HG02678 (cell line): ENCODE results near the gene MFRP.

Source experiments
- ATAC-seq: cut with Tn5 transposase; IDR thresholded peaks from one replicate; pipeline ENCODE4 v1.9.1; 2021; ENCODE audit warnings: mild to moderate bottlenecking, moderate library complexity; ENCODE audit not compliant: unreplicated experiment

The MFRP gene

DNA sequence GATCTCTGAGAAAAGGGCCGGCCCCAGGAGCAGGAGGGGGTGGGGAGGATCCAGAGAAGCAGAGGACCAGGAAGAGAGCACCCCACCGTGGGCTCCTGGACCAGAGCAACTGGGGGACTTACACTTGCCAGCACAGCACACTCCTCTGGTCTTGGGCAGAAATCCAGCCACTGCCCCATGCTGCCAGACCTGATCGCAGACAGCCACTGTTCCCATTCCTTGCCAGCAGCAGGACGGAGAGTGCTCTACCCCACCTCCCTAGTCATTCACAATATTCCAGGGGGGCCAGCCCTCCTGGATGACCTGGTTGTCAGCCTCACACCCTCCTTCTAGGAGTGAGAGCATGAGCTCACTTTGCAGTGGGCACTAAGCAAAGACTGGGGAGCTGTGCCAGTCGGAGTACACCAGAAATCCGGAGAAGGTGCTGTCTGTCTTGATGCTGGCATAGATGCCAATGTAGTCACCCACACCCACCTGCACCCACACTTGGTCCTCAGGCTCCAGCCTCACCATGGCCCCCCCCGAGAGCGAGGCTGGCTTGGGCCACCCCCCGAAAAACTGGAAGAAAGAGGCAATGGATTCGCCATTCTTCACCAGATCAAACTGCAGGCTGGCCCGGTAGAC is 7.4 kb downstream of the MFRP start:
- no peak for ATAC-seq

DNA sequence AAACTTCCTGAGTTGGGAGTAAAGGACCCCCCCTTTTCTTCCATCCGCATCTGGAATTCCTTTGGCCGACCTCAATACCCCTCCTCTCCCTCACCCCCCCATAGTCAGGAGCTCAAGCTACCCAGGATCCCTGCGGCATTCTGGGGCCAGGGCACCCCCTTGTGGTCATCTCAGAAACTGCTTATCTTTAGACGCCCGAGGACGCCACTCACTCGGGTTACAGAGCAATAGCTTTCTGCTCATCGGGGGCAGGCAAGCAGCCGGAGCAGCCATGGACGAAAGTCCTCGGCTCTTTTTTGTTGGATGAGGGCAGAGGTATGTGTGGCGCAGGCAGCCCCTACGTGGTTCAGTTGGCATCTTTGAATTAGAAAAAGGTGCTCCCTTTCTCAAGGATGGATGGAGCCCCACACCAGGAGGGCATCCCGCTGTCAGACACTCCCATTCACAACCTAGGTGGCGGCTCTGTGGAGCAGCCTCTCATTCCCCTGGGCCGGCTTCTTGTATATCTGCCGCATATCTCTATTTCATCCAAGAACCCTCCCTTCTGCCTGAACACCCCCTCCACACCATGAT is 8.1 kb downstream of the MFRP start:
- ATAC-seq = no peak

- ATAC-seq = no peak
These were observed 8.8 kb downstream of the MFRP start for GRCh38 chr11:119337581-119338317.

GRCh38 chr11:119336744-119337469 is 9.6 kb downstream of the MFRP start:
- no peak for ATAC-seq

GRCh38 chr11:119335655-119336543 is 10.6 kb downstream of the MFRP start:
- no peak for ATAC-seq

- no peak for ATAC-seq
These were observed 11.3 kb downstream of the MFRP start for GRCh38 chr11:119335091-119335654.

DNA sequence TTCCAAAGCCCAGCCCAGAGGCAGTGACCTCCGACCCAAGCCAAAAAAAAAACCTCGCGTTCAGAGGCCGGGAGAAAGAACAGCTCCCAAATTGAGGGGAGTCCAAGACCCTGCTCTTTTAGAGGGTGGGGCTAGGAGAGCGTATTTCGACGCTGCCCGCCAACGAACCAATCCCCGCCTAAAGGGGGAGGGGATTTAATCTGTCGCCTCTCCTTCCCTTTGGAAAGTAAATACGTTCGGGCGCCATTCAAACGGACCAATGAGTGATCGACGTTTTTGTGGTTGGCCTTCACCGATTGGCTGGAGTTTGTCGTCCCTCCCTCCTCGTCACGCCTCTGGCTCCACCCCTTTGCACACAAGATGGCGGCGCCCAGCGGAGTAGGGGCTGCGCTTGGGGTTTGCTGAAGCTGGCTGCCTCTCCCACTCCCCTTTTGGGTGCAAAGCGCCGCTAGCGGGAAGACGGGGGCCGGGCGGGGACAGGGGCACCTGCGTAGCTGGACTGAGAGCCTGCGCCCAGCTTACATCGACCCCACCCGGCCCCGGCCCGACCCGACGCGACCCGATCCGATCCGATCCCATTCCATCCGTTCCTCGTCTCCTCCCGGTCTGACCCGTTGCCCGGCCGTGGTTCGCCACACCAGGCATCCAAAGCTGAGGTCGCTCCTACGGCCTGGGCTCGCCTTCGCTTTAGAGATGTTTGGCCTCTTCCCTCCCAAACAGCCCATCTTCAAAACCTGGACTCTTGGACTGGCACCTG is 12.2 kb downstream of the MFRP start, which contains the start of gene RNF26:
Gene RNF26, plus strand, starts transcription at position 354 of the 757 bp plus-strand sequence. CDS start 596 bp downstream, outside the sequence.
- peak; percentile 94 for ATAC-seq

DNA sequence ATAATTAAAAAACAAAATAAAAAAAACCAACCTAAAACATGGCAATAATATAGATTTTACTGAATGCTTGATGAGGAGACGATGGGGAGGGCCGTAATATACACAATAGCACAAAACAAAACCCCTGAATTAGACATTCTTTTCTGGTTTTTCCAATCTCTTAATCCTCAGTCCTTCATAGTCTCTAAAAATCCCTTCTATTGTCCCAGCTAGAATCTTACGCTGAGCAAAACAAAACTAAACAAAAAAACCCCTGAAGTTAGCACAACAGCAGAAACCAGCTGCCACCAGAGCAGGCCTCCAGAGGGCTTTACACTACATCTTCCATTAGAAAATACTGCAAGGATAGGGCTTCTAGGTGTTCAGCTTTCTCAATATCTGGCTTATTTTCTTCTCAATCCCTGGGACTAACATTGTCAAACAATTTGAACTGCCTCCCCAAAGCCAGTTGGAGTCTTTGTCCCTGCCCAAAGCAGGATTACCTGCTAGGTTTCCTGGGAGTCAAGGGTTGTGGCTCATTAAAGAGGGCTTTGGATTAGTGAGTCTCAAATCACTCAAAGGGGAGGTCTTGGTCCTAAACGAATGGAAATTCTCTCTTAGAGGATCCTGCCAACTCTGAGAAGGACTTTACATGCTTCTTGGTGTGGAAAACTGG is 14.3 kb downstream of the MFRP start:
- no peak for ATAC-seq

DNA sequence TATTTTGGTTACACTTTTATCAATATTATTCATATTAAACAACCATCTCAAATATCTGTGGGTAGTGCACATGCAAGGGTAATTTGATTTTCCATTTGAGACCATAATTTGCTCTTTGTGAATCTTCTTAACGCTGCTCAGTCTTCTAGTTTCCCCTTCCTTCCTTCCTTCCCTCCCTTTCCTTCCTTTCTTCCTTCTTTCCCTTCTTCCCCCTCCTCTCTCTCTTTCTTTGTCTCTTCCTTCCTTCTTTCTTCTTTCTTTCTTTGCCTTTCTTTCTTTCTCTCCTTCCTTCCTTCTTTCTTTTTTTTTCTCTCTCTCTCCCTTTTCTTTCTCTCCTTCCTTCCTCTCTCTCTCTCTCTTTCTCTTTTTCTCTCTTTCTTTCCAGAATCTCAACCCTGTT is 16.3 kb downstream of the MFRP start:
- ATAC-seq = no peak

DNA sequence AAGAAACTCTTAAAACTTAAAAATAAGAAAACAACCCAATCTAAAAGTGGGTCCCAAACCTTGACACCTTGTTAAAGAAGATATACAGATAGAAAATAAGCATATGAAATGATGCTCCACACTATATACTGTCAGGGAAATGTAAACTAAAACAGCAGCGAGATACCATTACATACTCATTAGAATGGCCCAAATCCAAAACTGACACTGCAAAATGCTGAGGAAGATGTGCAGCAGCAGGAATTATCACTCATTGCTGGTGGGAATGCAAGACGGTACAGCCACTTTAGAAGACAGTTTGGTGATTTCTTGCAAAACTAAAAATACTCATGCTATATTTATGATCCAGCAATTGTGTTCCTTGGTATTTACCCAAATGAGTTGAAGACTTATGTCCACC is 17.2 kb downstream of the MFRP start:
- no peak for ATAC-seq

GRCh38 chr11:119324189-119324588 is 22.3 kb downstream of the MFRP start:
- ATAC-seq = no peak

DNA sequence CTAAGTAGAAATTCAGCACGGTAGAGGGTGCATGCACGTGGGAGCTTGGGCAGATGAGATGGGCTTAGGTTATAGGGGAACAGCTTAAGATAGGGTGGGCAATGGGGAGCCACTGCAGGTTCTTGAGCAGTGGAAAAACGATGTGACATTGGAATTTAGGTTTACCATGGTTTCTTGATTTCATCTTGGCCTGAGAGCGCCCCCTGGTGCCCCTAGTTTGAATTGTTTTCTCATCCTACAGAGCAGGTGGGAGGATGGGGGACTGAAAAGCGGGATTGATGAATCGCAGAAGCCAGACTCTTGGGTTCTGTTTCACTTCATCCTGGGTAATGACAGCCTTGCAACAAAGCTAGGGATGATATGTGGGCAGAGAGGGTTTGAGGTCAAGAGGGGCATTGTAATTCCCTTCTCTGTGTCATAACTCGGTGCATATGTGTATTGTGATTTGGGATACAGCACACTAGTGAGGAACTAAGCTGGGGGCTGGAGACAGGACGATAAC is 22.9 kb downstream of the MFRP start:
- ATAC-seq = no peak

DNA sequence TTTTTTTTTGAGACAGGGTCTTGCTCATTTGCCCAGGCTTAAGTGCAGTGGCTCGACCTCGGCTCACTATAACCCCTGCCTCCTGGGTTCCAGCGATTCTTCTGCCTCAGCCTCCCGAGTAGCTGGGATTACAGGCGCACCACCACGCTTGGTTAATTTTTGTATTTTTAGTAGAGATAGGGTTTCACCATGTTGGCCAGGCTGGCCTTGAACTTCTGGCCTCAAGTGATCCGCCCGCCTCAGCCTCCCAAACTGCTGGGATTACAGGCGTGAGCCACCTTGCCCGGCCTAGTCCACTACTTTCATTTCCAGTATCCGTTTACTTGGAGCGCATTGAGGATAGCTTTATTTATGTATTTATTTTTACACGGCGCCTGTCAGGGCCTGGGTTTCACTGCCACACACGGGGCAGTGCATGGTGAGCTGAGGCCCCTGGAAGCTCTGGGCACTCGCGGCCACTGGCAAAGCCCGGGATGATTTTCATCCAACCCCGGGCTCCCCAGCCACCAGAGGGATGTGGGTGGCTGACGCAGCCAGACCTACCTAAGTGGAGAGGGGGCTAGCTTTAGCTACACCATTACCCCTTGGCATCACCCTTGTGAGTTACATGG is 23.5 kb downstream of the MFRP start:
- ATAC-seq = no peak

DNA sequence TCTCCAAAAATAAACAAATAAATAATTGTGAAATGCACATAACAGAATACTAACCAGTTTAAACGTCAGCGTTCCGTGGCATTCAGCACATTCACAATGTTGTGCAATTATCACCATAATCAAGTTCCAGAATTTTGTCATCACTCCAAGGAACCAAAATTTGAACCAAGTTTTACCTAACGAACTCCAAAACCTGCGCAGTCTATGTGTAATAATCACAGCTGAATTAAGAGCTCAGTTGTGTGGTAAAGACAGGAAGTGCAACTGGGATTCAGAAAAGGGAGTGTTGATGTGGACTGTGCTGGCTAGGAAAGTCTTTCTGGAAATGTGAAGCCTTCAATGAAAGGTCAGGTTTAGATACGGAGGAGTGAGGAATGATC is 24.2 kb downstream of the MFRP start:
- no peak for ATAC-seq

- ATAC-seq = peak; percentile 48
These were observed 25.6 kb downstream of the MFRP start for GRCh38 chr11:119320776-119321524.

DNA sequence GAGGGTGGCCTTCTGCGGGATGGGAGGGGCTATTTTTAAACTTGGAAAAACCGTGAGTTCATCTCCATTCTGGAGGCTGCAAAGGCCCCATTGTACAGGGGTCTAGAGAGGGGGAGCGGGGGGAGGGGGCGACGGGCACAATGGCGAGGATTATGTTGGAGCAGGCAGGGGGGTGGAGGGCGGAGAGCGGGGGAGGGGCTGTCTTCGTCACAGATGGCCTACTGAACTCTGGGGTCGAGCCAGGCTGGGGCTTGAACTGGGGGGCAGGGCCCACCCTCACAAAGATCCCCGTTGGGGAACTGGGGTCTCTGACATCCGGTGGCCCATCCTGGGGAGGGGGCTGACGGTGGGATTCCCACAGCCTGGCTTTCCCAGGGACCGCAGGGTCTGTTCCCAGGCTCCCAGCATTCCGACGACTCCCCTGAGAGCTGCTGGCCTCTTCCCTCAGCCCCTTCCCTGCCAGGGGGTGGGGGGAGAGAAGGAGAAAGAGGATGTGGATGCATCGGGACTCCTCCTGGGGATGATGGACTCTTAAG is 26.2 kb downstream of the MFRP start:
- no peak for ATAC-seq

DNA sequence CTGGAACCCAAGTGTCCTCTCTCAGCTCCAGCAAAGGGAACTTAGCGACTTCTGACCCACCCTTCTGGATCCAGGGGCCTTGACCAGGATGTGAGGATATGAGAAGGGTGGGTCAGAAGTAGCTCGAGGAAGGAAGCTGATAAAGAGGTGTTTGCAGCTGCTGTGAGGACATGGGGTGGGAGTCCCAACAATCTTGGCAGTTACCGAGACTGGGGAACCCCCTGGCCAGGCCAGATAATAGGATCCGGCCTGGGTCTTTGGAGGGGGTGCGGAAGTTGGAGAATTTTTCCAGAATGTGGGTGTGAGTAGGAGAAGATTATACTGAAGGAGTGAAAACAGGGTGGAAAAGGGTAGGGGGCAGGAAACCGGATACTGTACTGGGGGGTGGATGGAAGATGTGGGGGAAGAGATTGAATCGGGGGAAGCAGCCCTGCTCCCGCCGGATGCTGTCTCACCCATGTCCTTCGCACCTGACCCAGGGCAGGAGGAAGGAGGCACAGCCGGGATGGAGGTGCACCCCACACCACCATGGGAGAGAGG is 26.7 kb downstream of the MFRP start:
- no peak for ATAC-seq
